B cell (primary cell): ENCODE results near the gene EML3. TPM values are rescaled to one million over a fixed set of nuclear protein-coding genes. Genes with fewer than 3 reads are reported as not detected.

Source experiments
- ATAC-seq: fragments of 200-7000 bp; cut with Tn5 transposase; one replicate; pipeline ENCODE4 v1.10.0; 2021; ENCODE audit warnings: low read depth, mild to moderate bottlenecking, moderate number of reproducible peaks, moderate library complexity
- CTCF ChIA-PET: fragments of 350-600 bp; sonication (Branson Sonifier 250); formaldehyde crosslinking; loops from one replicate; lab custom pipeline; 2021; ENCODE audit warnings: antibody characterized with exemption, inconsistent platforms; lab: Charles Lee
- POLR2A ChIA-PET: fragments of 350-600 bp; sonication (Branson Sonifier 250); formaldehyde crosslinking; loops from one replicate; lab custom pipeline; 2021; ENCODE audit warnings: antibody characterized with exemption; lab: Charles Lee
- DNase-seq: peaks from one replicate; pipeline ENCODE4 v3.0.0; 2013
- H2AFZ ChIP-seq: 2 replicates; pipeline ENCODE4 v1.6.1; 2012; ENCODE audit warnings: mild to moderate bottlenecking, low read depth, low read length; ENCODE audit not compliant: insufficient read depth, poor library complexity, severe bottlenecking
- H3K27ac ChIP-seq, 2 donors: 1 replicate in 1 of 2; 2 replicates in 1 of 2; pipeline ENCODE4 v1.5.1; 2012 to 2013; ENCODE audit warnings: low read length in 2 of 2, mild to moderate bottlenecking in 2 of 2, moderate library complexity in 1 of 2
- H3K27me3 ChIP-seq, 4 experiments: fragments of 200-600 bp in 1 of 4; sonication (generic) in 1 of 4; replicated peaks in 1 of 4; 1 replicate in 2 of 4; 2 replicates in 2 of 4; pipeline versions ENCODE4 v1.6.1 to v1.7.0; 2013 to 2016; ENCODE audit warnings: low read length in 3 of 4, mild to moderate bottlenecking in 2 of 4, mixed read lengths in 1 of 4, moderate library complexity in 1 of 4; ENCODE audit not compliant: insufficient read depth in 4 of 4, control insufficient read depth in 3 of 4; ENCODE audit errors: control extremely low read depth in 1 of 4
- H3K36me3 ChIP-seq, 2 experiments: replicated peaks in 1 of 2; 1 replicate in 1 of 2; 2 replicates in 1 of 2; pipeline versions ENCODE4 v1.6.1 to v1.7.1; 2013; ENCODE audit warnings: low read length in 1 of 2; ENCODE audit not compliant: insufficient read depth in 2 of 2, control insufficient read depth in 1 of 2; ENCODE audit errors: control extremely low read depth in 1 of 2, extremely low read depth in 1 of 2
- H3K4me1 ChIP-seq, 2 donors: fragments of 200-600 bp in 1 of 2; sonication (generic) in 1 of 2; 1 replicate in 1 of 2; 2 replicates in 1 of 2; pipeline versions ENCODE4 v1.5.1 to v1.6.1; 2013 to 2017; ENCODE audit warnings: low read length in 2 of 2; ENCODE audit not compliant: control insufficient read depth in 2 of 2, insufficient read depth in 2 of 2
- H3K4me2 ChIP-seq: replicated peaks from 2 replicates; pipeline ENCODE3; 2012; ENCODE audit warnings: mild to moderate bottlenecking, low read depth, low read length; ENCODE audit not compliant: poor library complexity, severe bottlenecking
- H3K4me3 ChIP-seq, 5 experiments: fragments of 200-600 bp in 1 of 5; sonication (generic) in 1 of 5; 1 replicate in 3 of 5; 2 replicates in 2 of 5; pipeline versions ENCODE4 v1.5.1 to v1.7.0; 2011 to 2016; ENCODE audit warnings: low read length in 4 of 5, mild to moderate bottlenecking in 4 of 5, low read depth in 2 of 5, control low read depth in 1 of 5, moderate library complexity in 1 of 5; ENCODE audit not compliant: insufficient read depth in 1 of 5; ENCODE audit errors: control extremely low read depth in 1 of 5, extremely low read depth in 1 of 5
- H3K79me2 ChIP-seq: fragments of 200-600 bp; sonication (generic); one replicate; pipeline ENCODE4 v1.6.0; 2016; ENCODE audit warnings: low read length; ENCODE audit not compliant: control insufficient read depth, insufficient read depth
- H3K9ac ChIP-seq: fragments of 200-600 bp; sonication (generic); 2 replicates; pipeline ENCODE4 v1.6.1; 2017; ENCODE audit warnings: mild to moderate bottlenecking, low read length, moderate library complexity
- H3K9me3 ChIP-seq, 3 donors: one replicate each; pipeline versions ENCODE4 v1.6.1 to v1.7.1; 2013; ENCODE audit warnings: low read length in 2 of 3; ENCODE audit not compliant: control insufficient read depth in 2 of 3, insufficient read depth in 1 of 3; ENCODE audit errors: control extremely low read depth in 1 of 3
- H4K20me1 ChIP-seq: 2 replicates; pipeline ENCODE4 v1.6.0; 2012; ENCODE audit warnings: mild to moderate bottlenecking, low read length; ENCODE audit not compliant: insufficient read depth, control insufficient read depth, poor library complexity, severe bottlenecking
- H3K27ac Mint-ChIP-seq: one replicate; pipeline ENCODE4 v1.8.0; 2021; ENCODE audit warnings: mixed read lengths
- H3K27me3 Mint-ChIP-seq: one replicate; pipeline ENCODE4 v1.8.0; 2021; ENCODE audit warnings: mixed read lengths
- H3K4me1 Mint-ChIP-seq: one replicate; pipeline ENCODE4 v1.8.0; 2021; ENCODE audit warnings: mixed read lengths
- H3K4me3 Mint-ChIP-seq: one replicate; pipeline ENCODE4 v1.8.0; 2021; ENCODE audit warnings: mixed read lengths
- H3K9me3 Mint-ChIP-seq: one replicate; pipeline ENCODE4 v1.8.0; 2022; ENCODE audit warnings: mixed read lengths; ENCODE audit not compliant: insufficient read depth
- EZH2 ChIP-seq: IDR thresholded peaks from 2 replicates; pipeline ENCODE4 v1.6.1; 2012; ENCODE audit warnings: borderline replicate concordance, low read depth, mild to moderate bottlenecking, moderate library complexity, low read length; ENCODE audit not compliant: insufficient read depth, poor library complexity, severe bottlenecking
- WGBS: methylation state at CpG from one replicate; pipeline ENCODE4 v1.1.5; 2013; ENCODE audit warnings: missing lambda C conversion rate; ENCODE audit not compliant: insufficient coverage; 5-methylcytosine and 5-hydroxymethylcytosine counted together
- intact Hi-C: fragments of 100-400 bp; cut with micrococcal nuclease; formaldehyde crosslinking; loops from one replicate; pipeline ENCODE4 v1.10.0; 2022
- polyA plus RNA-seq: library from polyadenylated mRNA; depleted of rRNA; stranded (reverse); fragments of >200 nt; gene quantifications from 2 replicates; pipeline ENCODE4 v1.2.3, GENCODE V29; 2012
- total RNA-seq, 2 donors: library from RNA; stranded (reverse); fragments of 120-200 nt in 1 of 2; gene quantifications; 1 replicate in 1 of 2; 2 replicates in 1 of 2; pipeline versions ENCODE4 v1.2.3 to v1.2.4, GENCODE V29; 2013 to 2022
- TF ChIP-seq, protein P1 (sequence below): fragments of 200-600 bp; IDR thresholded peaks from one replicate; pipeline ENCODE4 v1.8.0; 2022; ENCODE audit warnings: antibody characterized with exemption, mild to moderate bottlenecking

The EML3 gene
- total and polyA plus RNA-seq, 2 donors (not counting 1 experiment from before 2014, with no cell fraction given) = 127 to 128 TPM

DNA sequence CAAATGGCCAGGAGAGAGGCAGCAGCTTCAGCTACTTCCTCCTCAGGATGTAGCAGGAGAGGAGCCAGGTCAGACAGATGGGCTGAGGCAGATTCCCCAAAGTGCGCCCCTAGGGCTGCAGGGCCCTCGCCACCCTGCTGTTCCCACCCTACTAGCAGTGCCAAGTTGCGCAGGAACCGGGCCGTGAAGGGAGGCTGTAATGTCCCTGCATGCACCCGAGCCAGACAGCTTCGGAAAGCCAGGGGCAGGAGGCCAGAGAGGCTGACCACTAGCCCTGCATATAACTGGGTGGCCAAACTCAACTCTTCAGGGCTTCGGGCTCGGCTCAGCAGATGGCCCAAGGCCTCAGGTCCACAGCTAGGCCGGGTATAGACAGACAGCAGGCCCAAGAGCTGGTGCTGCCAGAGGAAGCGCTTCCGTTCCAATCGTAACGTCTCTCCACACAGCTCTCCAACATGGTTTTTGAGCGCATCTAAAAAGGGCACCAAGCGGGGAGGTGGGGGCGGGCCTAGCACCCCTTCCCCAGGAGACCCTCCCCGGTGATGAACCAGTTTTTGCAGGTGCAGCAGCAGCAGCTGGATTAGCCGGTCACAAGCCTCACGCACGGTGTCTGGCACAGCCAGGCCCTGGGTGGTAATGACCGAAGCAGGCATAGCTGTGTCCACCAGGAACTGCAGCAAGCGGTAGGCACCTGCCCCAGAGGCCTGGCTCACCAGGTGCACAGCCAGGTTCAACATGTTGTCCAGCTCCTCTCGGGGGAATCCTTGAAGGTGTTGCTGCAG is 35.8 kb upstream of the EML3 start:
- POLR2A ChIA-PET = interaction anchor here (1.0 to 4.7 kb wide), 3 partner anchors 16 to 61 kb away, joined by 3 to 32 read pairs (median 6); partner anchors contain the start of genes C11orf98, CSKMT, LBHD1 and UQCC3
- H3K27ac Mint-ChIP-seq = no peak overlapping the region
- H3K4me3 ChIP-seq = no peak overlapping the region
- peaks cover 33% of the 10 kb centered on the region for H3K4me1 Mint-ChIP-seq
- no peak for TF ChIP-seq EZH2
- TF ChIP-seq, protein P1, sequence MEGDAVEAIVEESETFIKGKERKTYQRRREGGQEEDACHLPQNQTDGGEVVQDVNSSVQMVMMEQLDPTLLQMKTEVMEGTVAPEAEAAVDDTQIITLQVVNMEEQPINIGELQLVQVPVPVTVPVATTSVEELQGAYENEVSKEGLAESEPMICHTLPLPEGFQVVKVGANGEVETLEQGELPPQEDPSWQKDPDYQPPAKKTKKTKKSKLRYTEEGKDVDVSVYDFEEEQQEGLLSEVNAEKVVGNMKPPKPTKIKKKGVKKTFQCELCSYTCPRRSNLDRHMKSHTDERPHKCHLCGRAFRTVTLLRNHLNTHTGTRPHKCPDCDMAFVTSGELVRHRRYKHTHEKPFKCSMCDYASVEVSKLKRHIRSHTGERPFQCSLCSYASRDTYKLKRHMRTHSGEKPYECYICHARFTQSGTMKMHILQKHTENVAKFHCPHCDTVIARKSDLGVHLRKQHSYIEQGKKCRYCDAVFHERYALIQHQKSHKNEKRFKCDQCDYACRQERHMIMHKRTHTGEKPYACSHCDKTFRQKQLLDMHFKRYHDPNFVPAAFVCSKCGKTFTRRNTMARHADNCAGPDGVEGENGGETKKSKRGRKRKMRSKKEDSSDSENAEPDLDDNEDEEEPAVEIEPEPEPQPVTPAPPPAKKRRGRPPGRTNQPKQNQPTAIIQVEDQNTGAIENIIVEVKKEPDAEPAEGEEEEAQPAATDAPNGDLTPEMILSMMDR = no peak
- no peak overlapping the region for H3K9ac ChIP-seq
- H2AFZ ChIP-seq = no peak overlapping the region
- no peak overlapping the region for H3K4me2 ChIP-seq
- H3K4me3 Mint-ChIP-seq = no peak overlapping the region
- no peaks in the 10 kb centered on the region for H3K9me3 ChIP-seq
- DNase-seq (no peak), ATAC-seq (no peak)
- H3K4me1 ChIP-seq = peaks cover 25 to 34% of the 10 kb centered on the region in 2 donors
- H3K36me3 ChIP-seq = peaks cover 0 to 32% of the 10 kb centered on the region in 2 experiments
- no peak overlapping the region for H3K27ac ChIP-seq
- 97% methylated on average over 24 of the region's 24 CpGs for WGBS
- H3K27me3 Mint-ChIP-seq = no peaks in the 10 kb centered on the region
- intact Hi-C loops = no loop called here
- no peaks in the 10 kb centered on the region for H3K27me3 ChIP-seq
- H3K79me2 ChIP-seq = peaks cover 73% of the 10 kb centered on the region
- H3K9me3 Mint-ChIP-seq = no peaks in the 10 kb centered on the region
- CTCF ChIA-PET = interaction anchor here (0.9 to 1.5 kb wide), 3 partner anchors 17 to 32 kb away, joined by 3 read pairs; partner anchors contain the start of genes C11orf98 and CSKMT
- H4K20me1 ChIP-seq = peaks cover 9% of the 10 kb centered on the region

DNA sequence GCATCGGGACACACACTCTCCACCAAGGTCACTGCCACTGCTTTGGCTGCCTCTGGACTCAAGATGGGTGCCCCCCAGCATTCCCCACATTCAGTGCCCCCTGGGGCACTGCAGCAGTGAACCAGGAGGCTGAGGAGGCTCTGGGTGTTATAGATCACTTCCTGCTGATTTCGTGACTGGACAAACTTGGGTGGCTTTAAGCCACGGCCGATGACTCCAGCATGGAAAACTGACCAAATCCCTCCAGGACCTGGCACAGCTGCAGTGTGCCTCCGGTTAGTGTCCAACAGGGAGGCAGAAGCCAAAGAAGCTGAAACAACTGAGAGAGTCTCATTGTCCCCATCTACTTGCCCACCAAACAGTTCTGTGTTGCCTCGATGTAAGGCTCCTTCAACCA is 35.0 kb upstream of the EML3 start:
- Histone ChIP-seq H3K27me3 (no peaks in the 10 kb centered on the region), H3K4me2 (no peak overlapping the region), H3K27ac (no peak overlapping the region), H3K36me3 (peaks cover 0 to 39% of the 10 kb centered on the region in 2 experiments), H3K9ac (no peak overlapping the region), H3K4me3 (no peak overlapping the region), H4K20me1 (peaks cover 9% of the 10 kb centered on the region), H2AFZ (no peak overlapping the region), H3K9me3 (no peaks in the 10 kb centered on the region), H3K4me1 (peaks cover 24 to 32% of the 10 kb centered on the region in 2 donors), H3K79me2 (peaks cover 73% of the 10 kb centered on the region)
- DNase-seq (no peak), ATAC-seq (no peak)
- no peak overlapping the region for H3K4me3 Mint-ChIP-seq
- intact Hi-C loops = loop anchor here (2.0 kb wide), 1 partner anchor 35 kb away; the partner anchor contains the start of genes EML3 and ROM1
- no peaks in the 10 kb centered on the region for H3K27me3 Mint-ChIP-seq
- peaks cover 30% of the 10 kb centered on the region for H3K4me1 Mint-ChIP-seq
- H3K9me3 Mint-ChIP-seq = no peaks in the 10 kb centered on the region
- ChIA-PET CTCF (interaction anchor here (1.5 kb wide), 1 partner anchor 32 kb away, joined by 3 read pairs; no protein-coding TSS in a partner anchor), POLR2A (interaction anchor here (1.0 to 4.7 kb wide), 4 partner anchors 17 to 62 kb away, joined by 3 to 32 read pairs (median 6); partner anchors contain the start of genes C11orf98, CSKMT, LBHD1 and TUT1)
- WGBS = 90% methylated on average over 5 of the region's 6 CpGs
- TF ChIP-seq EZH2 = no peak
- TF ChIP-seq, protein P1 = no peak
- H3K27ac Mint-ChIP-seq = no peak overlapping the region
